ENCODE results near the gene ATP5F1D.
"Not testable (repeated sequence)": the region's sequence is repeated elsewhere in the genome, so short reads cannot be mapped to it uniquely, and the experiment has no call there.

ATP5F1D gene

GRCh38 chr19:1239796-1240737, 1.5 kb upstream of the ATP5F1D start:
- H3K36me3 ChIP-seq (ENCODE audit: insufficient read depth, low read length): peaks cover 7% of the 10 kb centered on the region
- no peak overlapping the region for H2AFZ ChIP-seq (ENCODE audit: low read depth, low read length)
- H3K27me3 ChIP-seq (ENCODE audit: insufficient read depth, low read length): no peaks in the 10 kb centered on the region
- H3K9me3 ChIP-seq (ENCODE audit: low read length): no peaks in the 10 kb centered on the region
- H3K4me1 ChIP-seq (ENCODE audit: insufficient read depth, low read length): peaks cover 45% of the 10 kb centered on the region
- H3K4me3 ChIP-seq (ENCODE audit: low read length): peak overlapping the region; percentile 31

GRCh38 chr19:1240925-1241324, 626 bp upstream of the ATP5F1D start:
- H3K27me3 ChIP-seq (ENCODE audit: insufficient read depth, low read length): no peaks in the 10 kb centered on the region
- H3K9me3 ChIP-seq (ENCODE audit: low read length): no peaks in the 10 kb centered on the region
- H2AFZ ChIP-seq (ENCODE audit: low read depth, low read length): no peak overlapping the region
- H3K4me3 ChIP-seq (ENCODE audit: low read length): peak overlapping the region; percentile 65
- H3K4me1 ChIP-seq (ENCODE audit: insufficient read depth, low read length): peaks cover 42% of the 10 kb centered on the region
- H3K36me3 ChIP-seq (ENCODE audit: insufficient read depth, low read length): no peaks in the 10 kb centered on the region

- H3K4me3 ChIP-seq (ENCODE audit: low read length): no peak overlapping the region
- H2AFZ ChIP-seq (ENCODE audit: low read depth, low read length): no peak overlapping the region
- H3K36me3 ChIP-seq (ENCODE audit: insufficient read depth, low read length): no peaks in the 10 kb centered on the region
- no peaks in the 10 kb centered on the region for H3K9me3 ChIP-seq (ENCODE audit: low read length)
- no peaks in the 10 kb centered on the region for H3K27me3 ChIP-seq (ENCODE audit: insufficient read depth, low read length)
- peaks cover 33% of the 10 kb centered on the region for H3K4me1 ChIP-seq (ENCODE audit: insufficient read depth, low read length)
Observed at GRCh38 chr19:1243768-1244692, 2.5 kb downstream of the ATP5F1D start.

DNA sequence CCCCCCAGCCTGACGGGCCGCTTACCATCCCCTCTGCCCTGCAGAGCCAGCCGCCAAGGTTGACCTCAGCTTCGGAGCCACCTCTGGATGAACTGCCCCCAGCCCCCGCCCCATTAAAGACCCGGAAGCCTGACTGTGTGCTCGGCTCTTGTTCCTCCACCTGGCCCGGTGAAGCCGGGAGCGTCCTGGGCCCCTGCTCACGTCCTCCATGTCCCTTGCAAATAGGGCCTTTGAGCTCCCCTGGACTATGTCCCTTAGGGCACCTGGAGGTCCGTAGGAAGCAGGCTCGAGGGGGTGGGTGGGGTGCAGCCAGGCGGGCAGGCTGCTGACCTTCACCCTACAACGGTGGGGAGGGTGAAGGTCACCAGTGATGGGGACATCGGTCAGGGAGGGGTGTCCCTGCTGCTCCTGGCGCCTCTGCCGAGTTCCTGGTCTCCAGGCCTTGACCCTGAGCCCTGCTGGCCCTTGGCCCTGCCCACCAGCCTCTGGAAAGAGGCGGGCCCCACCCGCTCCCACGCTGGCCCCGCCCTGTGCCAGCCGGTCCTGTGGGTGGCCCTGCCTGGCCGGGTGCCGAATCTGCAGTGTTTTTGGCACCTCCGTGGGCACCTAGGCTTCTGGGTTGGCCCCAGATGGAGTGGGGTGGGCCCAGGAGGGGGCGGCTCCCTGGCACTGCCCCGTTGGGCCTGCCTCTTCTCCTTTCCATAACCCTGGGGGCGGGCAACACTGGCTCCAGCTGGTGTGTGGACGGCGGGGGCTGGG, 3.3 kb downstream of the ATP5F1D start:
- no peaks in the 10 kb centered on the region for H3K36me3 ChIP-seq (ENCODE audit: insufficient read depth, low read length)
- H3K4me3 ChIP-seq (ENCODE audit: low read length): no peak overlapping the region
- no peaks in the 10 kb centered on the region for H3K27me3 ChIP-seq (ENCODE audit: insufficient read depth, low read length)

DNA sequence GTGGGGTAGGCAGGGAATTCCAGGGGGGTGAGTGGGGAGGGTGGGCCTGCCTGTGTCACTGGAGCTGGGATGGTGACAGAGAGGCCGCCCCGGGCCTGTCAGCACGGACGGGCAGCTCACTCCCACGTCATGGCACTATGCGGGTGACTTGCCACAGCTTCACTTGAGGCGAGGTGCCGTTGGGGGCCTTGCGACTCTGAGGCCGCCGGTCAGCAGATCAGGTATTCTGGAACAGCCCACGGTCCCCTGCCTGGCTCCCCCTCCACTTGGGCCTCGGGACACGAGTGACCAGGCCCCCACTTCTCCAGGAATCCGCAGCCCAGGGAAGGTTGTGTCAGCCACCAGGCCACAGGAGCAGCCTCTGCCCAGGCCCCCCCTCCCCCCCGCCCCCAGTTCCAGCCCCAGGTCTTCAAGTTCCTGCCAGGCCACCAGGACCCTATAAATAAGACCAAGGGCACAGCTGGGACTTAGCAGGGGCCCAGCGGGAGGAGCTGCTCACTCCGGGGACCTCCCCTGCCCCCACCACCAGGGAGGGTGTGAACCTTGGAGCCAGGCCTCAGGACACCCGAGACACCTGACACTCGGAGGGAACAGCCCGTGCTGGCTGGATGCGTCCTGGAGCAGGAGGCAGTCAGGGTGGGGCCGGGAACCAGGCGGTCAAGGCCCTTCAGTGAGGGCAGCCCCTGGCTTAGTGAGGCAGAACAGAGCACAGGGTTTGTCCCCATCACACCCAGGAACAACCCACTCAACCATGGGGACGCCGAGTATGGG, 4.1 kb downstream of the ATP5F1D start:
- Histone ChIP-seq H3K4me1 (ENCODE audit: insufficient read depth, low read length) (peaks cover 28% of the 10 kb centered on the region), H3K4me3 (ENCODE audit: low read length) (no peak overlapping the region), H3K36me3 (ENCODE audit: insufficient read depth, low read length) (no peaks in the 10 kb centered on the region), H3K27me3 (ENCODE audit: insufficient read depth, low read length) (no peaks in the 10 kb centered on the region), H3K9me3 (ENCODE audit: low read length) (no peaks in the 10 kb centered on the region), H2AFZ (ENCODE audit: low read depth, low read length) (no peak overlapping the region)

More for the DNA sequence above, 3.3 kb downstream of the ATP5F1D start:
- H3K9me3 ChIP-seq (ENCODE audit: low read length): no peaks in the 10 kb centered on the region
- H3K4me1 ChIP-seq (ENCODE audit: insufficient read depth, low read length): peaks cover 30% of the 10 kb centered on the region
- no peak overlapping the region for H2AFZ ChIP-seq (ENCODE audit: low read depth, low read length)

GRCh38 chr19:1246265-1247087, 4.9 kb downstream of the ATP5F1D start:
- H3K4me3 ChIP-seq (ENCODE audit: low read length); H3K9me3 ChIP-seq (ENCODE audit: low read length); H3K27me3 ChIP-seq (ENCODE audit: insufficient read depth, low read length); H3K36me3 ChIP-seq (ENCODE audit: insufficient read depth, low read length); H2AFZ ChIP-seq (ENCODE audit: low read depth, low read length): not testable (repeated sequence)
- peaks cover 21% of the 10 kb centered on the region for H3K4me1 ChIP-seq (ENCODE audit: insufficient read depth, low read length)

GRCh38 chr19:1247748-1248138, 6.2 kb downstream of the ATP5F1D start:
- H2AFZ ChIP-seq (ENCODE audit: low read depth, low read length): no peak overlapping the region
- no peaks in the 10 kb centered on the region for H3K27me3 ChIP-seq (ENCODE audit: insufficient read depth, low read length)
- peaks cover 16% of the 10 kb centered on the region for H3K36me3 ChIP-seq (ENCODE audit: insufficient read depth, low read length)
- H3K9me3 ChIP-seq (ENCODE audit: low read length): no peaks in the 10 kb centered on the region
- H3K4me3 ChIP-seq (ENCODE audit: low read length): peak overlapping the region; percentile 75
- H3K4me1 ChIP-seq (ENCODE audit: insufficient read depth, low read length): peaks cover 23% of the 10 kb centered on the region

- Histone ChIP-seq H3K36me3 (ENCODE audit: insufficient read depth, low read length) (peaks cover 16% of the 10 kb centered on the region), H3K4me3 (ENCODE audit: low read length) (peak within 1 kb of the TSS; percentile 75), H3K27me3 (ENCODE audit: insufficient read depth, low read length) (no peaks in the 10 kb centered on the region), H2AFZ (ENCODE audit: low read depth, low read length) (no peak within 1 kb of the TSS), H3K9me3 (ENCODE audit: low read length) (no peaks in the 10 kb centered on the region), H3K4me1 (ENCODE audit: insufficient read depth, low read length) (peaks cover 28% of the 10 kb centered on the region)
Observed at GRCh38 chr19:1248139-1248785, 6.7 kb downstream of the ATP5F1D start, which contains the start of gene MIDN. MIDN (plus strand) TSS chr19:1248583; CDS start chr19:1250297, 1,714 bp downstream.

- H3K9me3 ChIP-seq (ENCODE audit: low read length): no peaks in the 10 kb centered on the region
- peak overlapping the region; percentile 75 for H3K4me3 ChIP-seq (ENCODE audit: low read length)
- H2AFZ ChIP-seq (ENCODE audit: low read depth, low read length): no peak overlapping the region
- H3K27me3 ChIP-seq (ENCODE audit: insufficient read depth, low read length): no peaks in the 10 kb centered on the region
- peaks cover 21% of the 10 kb centered on the region for H3K36me3 ChIP-seq (ENCODE audit: insufficient read depth, low read length)
- H3K4me1 ChIP-seq (ENCODE audit: insufficient read depth, low read length): peaks cover 34% of the 10 kb centered on the region
Observed at GRCh38 chr19:1248786-1249297, 7.3 kb downstream of the ATP5F1D start.

GRCh38 chr19:1249298-1249989, 7.9 kb downstream of the ATP5F1D start:
- Histone ChIP-seq H2AFZ (ENCODE audit: low read depth, low read length) (no peak overlapping the region), H3K4me1 (ENCODE audit: insufficient read depth, low read length) (peaks cover 34% of the 10 kb centered on the region), H3K4me3 (ENCODE audit: low read length) (peak overlapping the region; percentile 90), H3K9me3 (ENCODE audit: low read length) (no peaks in the 10 kb centered on the region), H3K27me3 (ENCODE audit: insufficient read depth, low read length) (no peaks in the 10 kb centered on the region), H3K36me3 (ENCODE audit: insufficient read depth, low read length) (peaks cover 27% of the 10 kb centered on the region)

Data from neuron (in vitro differentiated cells).